SHP77 (cell line): ENCODE data around the gene MT1G.
A peak's percentile ranks its signal among the peaks of the same experiment; 100 is the strongest.
"Not testable (repeated sequence)": the region's sequence is repeated elsewhere in the genome, so short reads cannot be mapped to it uniquely, and the experiment has no call there.

Experiments
- DNase-seq, 2 experiments: peaks; one replicate each; lab custom pipeline; 2025; lab: John Stamatoyannopoulos, UW

MT1G gene

DNA sequence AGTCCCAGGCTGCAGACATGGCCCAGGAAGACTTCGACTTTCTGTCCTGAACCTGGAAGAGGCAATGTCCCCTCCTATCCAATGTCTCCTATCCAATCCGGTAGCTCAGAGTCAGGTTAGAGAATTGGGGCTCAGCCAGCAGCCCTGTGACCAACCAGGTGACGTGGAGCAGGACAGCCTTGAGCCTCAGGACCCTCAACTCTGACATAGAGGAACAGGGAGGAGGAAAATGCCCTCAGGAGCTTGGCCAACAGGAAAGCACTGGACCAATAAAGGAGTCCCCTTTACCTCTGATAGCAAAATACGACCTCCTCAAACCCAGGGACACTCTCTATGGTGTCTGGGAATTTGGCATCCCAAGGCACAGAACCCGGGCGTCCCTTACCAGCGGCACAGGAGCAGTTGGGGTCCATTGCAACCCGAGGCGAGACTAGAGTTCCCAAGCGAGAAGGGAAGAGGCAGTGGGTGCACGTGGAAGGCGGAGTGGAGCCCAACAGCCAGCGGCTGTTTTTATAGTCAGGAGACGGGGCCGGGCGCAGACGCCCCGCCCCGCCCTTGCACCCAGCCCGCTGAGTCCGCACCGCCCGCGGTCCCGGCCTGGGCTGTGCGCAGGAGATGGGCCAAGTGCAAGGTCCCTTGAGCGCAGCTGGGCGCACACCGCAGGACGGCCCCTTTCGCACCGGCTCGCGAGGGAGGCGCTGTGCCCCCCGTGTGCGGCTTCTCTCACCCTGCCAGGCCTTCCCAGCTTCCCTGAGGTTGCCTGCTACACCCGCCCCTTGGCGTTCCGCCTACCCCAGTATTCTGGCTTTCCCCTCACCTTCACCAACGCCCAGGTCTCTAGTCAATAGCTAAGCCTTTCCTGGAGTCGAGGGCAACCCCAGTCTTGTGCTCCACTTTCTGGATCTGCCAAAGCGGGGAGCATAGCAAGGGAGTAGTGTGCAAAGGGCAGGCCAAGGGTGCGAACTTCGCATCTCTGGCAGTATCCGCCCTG, at the start of gene MT1G:
Gene MT1G (minus strand): TSS at position 485 of the 991 bp plus-strand sequence. CDS start 72 bp downstream, at position 413.
- no peak for DNase-seq

DNA sequence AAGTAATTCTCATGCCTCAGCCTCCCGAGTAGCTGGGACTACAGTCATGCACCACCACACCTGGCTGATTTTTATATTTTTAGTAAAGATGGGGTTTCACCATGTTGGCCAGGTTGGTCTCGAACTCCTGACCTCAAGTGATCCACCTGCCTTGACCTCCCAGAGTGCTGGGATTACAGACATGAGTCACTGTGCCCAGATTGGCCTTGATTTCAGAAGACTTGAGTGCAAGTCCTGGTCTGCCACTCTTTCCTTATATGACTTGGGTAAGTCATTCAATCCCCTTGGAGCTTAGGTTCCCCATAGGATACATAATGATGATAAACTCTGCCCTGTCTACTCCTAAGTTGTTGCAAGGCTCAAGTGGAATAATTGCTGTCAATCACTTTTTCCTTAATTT, 49.7 kb upstream of the MT1G start:
- not testable (repeated sequence) for DNase-seq

DNA sequence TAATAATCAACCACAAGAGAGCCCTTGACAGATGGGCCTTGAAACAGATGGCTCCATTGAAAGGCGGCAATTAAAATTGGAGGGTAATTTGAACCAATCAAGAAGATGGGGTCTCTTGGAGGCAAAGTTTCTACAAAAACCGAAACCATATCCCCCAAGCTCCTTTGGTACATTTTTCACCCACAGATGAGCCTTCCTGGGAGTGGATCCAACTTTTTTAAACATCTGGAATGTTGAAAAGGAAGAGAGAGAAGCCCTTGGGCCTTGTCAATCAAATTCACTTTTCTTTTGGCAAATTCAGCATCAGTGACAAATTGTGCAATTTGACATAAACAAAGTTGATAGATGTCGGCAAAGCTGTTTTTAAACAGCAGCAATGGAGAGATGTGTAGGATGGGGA, 48.9 kb upstream of the MT1G start:
- DNase-seq: no peak

GRCh38 chr16:56715126-56715525, 47.3 kb upstream of the MT1G start:
- no peak for DNase-seq

GRCh38 chr16:56713794-56714193, 45.9 kb upstream of the MT1G start:
- no peak for DNase-seq

DNA sequence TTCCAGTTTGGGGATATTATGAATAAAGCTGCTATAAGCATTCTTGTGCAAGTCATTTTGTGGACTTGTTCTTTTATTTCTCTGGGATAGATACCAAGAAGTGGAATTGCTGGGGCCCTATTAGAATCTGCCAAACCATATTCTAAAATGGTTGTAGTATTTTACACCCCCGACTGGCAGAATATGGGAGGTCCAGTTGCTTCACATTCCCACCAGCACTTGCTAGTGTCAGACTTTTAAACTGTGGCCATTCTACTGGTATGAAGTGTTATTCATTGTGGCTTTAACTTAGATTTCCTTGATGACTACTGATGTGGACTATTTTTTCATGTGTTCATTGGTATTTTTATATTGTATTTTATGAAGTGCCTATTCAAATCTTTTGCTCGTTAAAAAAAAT, 44.0 kb upstream of the MT1G start:
- DNase-seq: no peak

GRCh38 chr16:56710181-56710737, 42.4 kb upstream of the MT1G start:
- DNase-seq: no peak

DNA sequence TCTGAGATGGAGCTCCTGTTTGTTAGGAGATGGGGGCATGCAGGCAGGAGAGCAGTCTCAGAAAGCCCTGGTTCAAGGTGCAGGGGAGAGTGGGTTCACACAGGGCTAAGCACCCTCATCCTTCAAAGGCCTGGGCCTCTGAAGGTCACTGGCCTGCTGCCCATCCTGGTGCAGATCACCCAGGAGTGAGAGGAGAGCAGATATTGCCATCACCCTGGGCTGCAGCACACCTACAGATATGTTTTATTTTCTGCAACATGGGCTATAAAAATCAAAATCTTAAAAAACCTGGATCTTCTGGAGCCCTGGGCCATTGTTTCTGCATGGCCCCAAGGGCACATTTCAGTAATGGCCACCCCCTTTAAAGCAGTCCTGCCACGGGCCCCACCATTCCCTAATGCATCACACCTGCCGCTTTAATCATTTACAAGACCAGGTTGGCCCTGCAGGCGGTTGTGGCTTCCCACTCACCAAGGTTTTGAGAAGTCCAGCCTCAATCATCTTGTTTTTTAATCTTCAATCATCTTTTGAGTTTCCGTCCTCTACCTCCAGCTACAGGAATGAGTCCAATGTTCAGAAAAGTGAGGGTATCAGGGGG, 41.7 kb upstream of the MT1G start:
- no peak for DNase-seq

- no peak for DNase-seq
Observed at GRCh38 chr16:56708525-56709442, 40.9 kb upstream of the MT1G start.

- no peak for DNase-seq
Observed at GRCh38 chr16:56702836-56703235, 35.0 kb upstream of the MT1G start.

- DNase-seq: no peak
Observed at GRCh38 chr16:56701534-56701933, 33.7 kb upstream of the MT1G start.

DNA sequence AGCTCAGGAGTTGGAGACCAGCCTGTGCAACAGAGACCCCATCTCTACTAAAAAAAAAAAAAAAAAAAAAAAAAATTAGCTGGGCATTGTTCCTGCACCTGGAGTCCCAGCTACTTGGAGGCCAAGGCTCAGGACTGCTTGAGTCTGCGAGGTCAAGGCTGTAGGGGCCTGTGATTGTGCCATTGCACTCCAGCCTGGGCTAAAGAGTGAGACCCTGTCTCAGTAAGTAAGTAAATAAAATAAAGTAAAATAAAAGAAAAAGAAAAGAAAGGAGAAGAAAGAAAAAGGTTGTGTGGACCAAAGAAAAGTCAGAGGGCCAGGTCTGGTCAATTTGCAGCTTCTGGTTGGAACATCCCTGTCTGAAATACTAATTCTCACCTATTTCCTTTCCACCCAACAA, 32.8 kb upstream of the MT1G start:
- DNase-seq: no peak

- DNase-seq: no peak
Observed at GRCh38 chr16:56700195-56700594, 32.3 kb upstream of the MT1G start.

GRCh38 chr16:56697456-56698155, 29.7 kb upstream of the MT1G start:
- no peak for DNase-seq

GRCh38 chr16:56695246-56695645, 27.4 kb upstream of the MT1G start:
- no peak for DNase-seq

DNA sequence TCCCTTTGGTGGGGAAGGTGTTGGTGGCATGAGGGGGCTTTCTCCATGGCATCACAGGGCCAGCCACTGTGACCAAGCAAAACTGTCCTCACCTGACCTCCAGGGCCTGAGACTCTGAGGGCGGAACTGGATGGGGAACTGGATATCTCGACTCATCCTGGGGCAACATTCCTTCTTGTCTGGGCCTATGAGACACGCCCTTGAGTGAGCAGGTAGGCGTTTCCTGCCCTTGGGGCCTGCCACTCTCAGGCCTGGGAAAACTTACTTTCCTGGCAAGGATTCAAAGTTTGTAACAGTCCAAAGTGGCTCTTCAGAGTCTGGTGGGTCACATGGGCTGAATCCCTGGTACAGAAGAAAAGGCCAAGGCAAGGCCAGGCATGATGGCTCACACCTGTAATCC, 24.0 kb upstream of the MT1G start:
- no peak for DNase-seq

GRCh38 chr16:56690420-56691122, 22.7 kb upstream of the MT1G start:
- no peak for DNase-seq

DNA sequence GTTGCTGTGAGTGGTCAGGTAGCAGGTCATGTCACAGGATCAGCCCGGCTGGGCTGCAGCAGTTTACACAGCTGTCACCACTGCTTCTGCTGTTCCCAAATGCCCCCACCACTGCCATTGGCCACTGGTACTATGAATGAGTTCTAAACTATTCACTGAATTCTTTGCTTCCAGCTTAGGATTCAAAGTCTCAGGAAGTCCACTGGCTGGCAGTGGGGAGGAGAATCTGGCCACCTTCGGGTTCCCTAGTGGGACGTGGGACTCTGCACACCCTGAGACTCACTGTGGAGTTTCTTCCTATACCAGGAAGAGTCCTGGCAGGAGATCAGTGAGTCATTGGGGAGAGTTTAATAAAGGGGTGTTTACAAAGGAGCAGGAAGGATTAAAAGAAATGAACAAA, 21.3 kb upstream of the MT1G start:
- peak; percentile 11 to 38 for DNase-seq

- DNase-seq: peak; percentile 19 to 38
Observed at GRCh38 chr16:56688762-56689161, 20.9 kb upstream of the MT1G start.

DNA sequence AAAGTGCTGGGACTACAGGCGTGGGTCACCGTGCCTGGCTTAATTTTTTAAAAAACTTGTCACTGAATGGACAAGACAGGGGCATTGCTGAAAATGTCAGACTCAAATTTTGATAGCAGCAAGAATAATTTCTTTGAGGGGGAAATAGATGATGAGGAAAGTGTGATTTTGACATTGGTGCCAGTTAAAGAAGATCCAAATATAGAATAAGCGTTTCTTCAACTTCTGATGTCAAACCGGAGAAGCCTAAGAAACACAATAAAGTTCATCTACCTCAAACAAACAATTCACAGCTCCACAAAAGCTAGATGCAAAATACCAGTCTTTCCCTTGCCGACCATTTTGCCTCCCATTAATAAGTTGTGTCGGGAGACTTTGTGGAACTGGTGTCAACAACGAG, 18.9 kb upstream of the MT1G start:
- no peak for DNase-seq
